Thyroid gland (tissue), 4 donors: ENCODE data around the gene FADS6. TPM values are rescaled to one million over a fixed set of nuclear protein-coding genes. Genes with fewer than 3 reads are reported as not detected.

Experiments
- DNase-seq, 2 donors: peaks; one replicate each; pipeline ENCODE4 v3.0.0-alpha.2; 2019
- H3K27ac ChIP-seq, 3 donors: fragments of 200-600 bp; sonication (generic); 1 replicate in 2 of 3; 2 replicates in 1 of 3; pipeline ENCODE4 v1.5.1; 2016 to 2019; ENCODE audit warnings: mild to moderate bottlenecking in 1 of 3, moderate library complexity in 1 of 3
- H3K27me3 ChIP-seq: fragments of 200-600 bp; sonication (generic); one replicate; pipeline ENCODE4 v1.5.1; 2019
- H3K36me3 ChIP-seq, 2 donors: fragments of 200-600 bp; sonication (generic); one replicate each; pipeline ENCODE4 v1.5.1; 2016 to 2019
- H3K4me1 ChIP-seq, 2 donors: fragments of 200-600 bp; sonication (generic); one replicate each; pipeline ENCODE4 v1.5.1; 2017 to 2019
- H3K4me3 ChIP-seq, 3 donors: fragments of 200-600 bp; sonication (generic); replicated peaks in 1 of 3; 1 replicate in 2 of 3; 2 replicates in 1 of 3; pipeline ENCODE4 v1.5.1; 2016; ENCODE audit warnings: mild to moderate bottlenecking in 1 of 3
- H3K9me3 ChIP-seq: fragments of 200-600 bp; sonication (generic); one replicate; pipeline ENCODE4 v1.5.1; 2017
- CTCF ChIP-seq, 6 experiments: fragments of 200-600 bp in 3 of 6; fragments of 450-650 bp in 3 of 6; sonication (generic) in 3 of 6; IDR thresholded peaks; one replicate each; pipeline ENCODE4 v1.5.1; 2016 to 2019; ENCODE audit warnings: antibody characterized with exemption in 6 of 6, mild to moderate bottlenecking in 2 of 6, inconsistent platforms in 1 of 6, moderate library complexity in 1 of 6
- POLR2A ChIP-seq, 2 donors: fragments of 450-650 bp; IDR thresholded peaks; one replicate each; pipeline ENCODE4 v1.6.1; 2017; ENCODE audit warnings: antibody characterized with exemption in 2 of 2, mild to moderate bottlenecking in 2 of 2, moderate library complexity in 1 of 2
- WGBS, 2 donors: methylation state at CpG; one replicate each; pipeline ENCODE4 v1.1.5; 2017; 5-methylcytosine and 5-hydroxymethylcytosine counted together
- intact Hi-C: fragments of 100-400 bp; cut with DNase I; formaldehyde crosslinking; loops from one replicate; pipeline ENCODE4 v1.15.1; 2023
- total RNA-seq, 4 donors: library from RNA; depleted of rRNA; stranded (reverse); fragments of >200 nt; gene quantifications; one replicate each; pipeline ENCODE4 v1.2.3, GENCODE V29; 2016

Gene FADS6
- total RNA-seq, 4 donors from 2014 or later = not detected

GRCh38 chr17:74860872-74861661, 32.4 kb downstream of the FADS6 start:
- Histone ChIP-seq H3K36me3 (no peaks in the 10 kb centered on the region), H3K27ac (peak overlapping the region; percentile 22 to 78 (median 38)), H3K4me1 (peaks cover 21 to 45% of the 10 kb centered on the region in 2 donors), H3K9me3 (no peaks in the 10 kb centered on the region), H3K27me3 (peaks cover 3% of the 10 kb centered on the region), H3K4me3 (peak overlapping the region; percentile 57 to 71 (median 59))
- peak in 1 of 2 donors; percentile 17 for DNase-seq
- no peak for TF ChIP-seq POLR2A (IDR thresholded peaks at IDR 0.05)
- TF ChIP-seq CTCF (IDR thresholded peaks at IDR 0.05) = no peak
- WGBS, 2 donors = 1 to 4% methylated on average over 12 to 28 of the region's 96 CpGs
- intact Hi-C loops = no loop called here

DNA sequence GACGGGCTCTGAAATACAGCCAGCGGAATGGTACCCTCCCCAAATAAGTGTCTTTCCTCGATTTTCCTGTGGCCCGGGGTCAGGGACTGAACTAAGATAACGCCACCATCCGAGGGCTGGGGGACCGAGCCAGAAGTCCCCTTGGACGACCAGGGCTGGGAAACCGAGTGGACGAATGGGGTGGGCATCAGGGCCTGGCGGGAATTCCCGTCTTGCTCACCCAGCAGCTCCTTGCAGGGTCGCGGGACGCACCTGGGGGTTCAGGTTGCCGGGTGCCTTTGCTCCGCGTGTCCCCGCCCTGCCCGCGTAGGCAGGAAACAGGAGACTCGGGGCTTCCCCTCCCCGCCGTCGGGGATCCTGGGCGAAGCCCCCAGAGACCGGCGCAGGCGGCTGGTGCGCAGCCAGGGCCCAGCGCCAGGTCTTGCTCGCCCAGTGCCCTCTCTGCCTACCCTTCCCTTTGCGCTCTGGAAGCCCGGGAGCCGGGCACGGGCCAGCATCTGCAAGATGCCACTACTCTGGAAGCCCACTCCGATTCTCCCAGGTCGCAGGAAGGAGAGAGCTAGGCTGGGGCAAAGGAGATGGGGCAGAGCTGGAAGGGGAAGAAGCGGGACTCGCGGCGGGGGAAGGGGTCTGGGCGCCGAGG, 33.1 kb downstream of the FADS6 start:
- Histone ChIP-seq H3K36me3 (no peaks in the 10 kb centered on the region), H3K4me1 (peaks cover 21 to 47% of the 10 kb centered on the region in 2 donors), H3K9me3 (no peaks in the 10 kb centered on the region), H3K27ac (peak overlapping the region; percentile 22 to 78 (median 38)), H3K4me3 (peak overlapping the region; percentile 57 to 71 (median 59)), H3K27me3 (peaks cover 3% of the 10 kb centered on the region)
- DNase-seq = peak; percentile 50 to 65
- 3 to 6% methylated on average over 20 to 34 of the region's 44 CpGs for WGBS, 2 donors
- intact Hi-C loops = no loop called here
- TF ChIP-seq CTCF (IDR thresholded peaks at IDR 0.05) = no peak
- TF ChIP-seq POLR2A (IDR thresholded peaks at IDR 0.05) = no peak

- peak; percentile 48 to 51 for DNase-seq
- 1 to 2% methylated on average over 14 to 28 of the region's 72 CpGs for WGBS, 2 donors
- intact Hi-C loops = no loop called here
- Histone ChIP-seq H3K27me3 (peaks cover 3% of the 10 kb centered on the region), H3K27ac (peak within 1 kb of the TSS; percentile 26 to 78 (median 58)), H3K9me3 (no peaks in the 10 kb centered on the region), H3K4me3 (peak within 1 kb of the TSS; percentile 57 to 71 (median 59)), H3K4me1 (peaks cover 21 to 44% of the 10 kb centered on the region in 2 donors), H3K36me3 (no peaks in the 10 kb centered on the region)
- TF ChIP-seq CTCF (IDR thresholded peaks at IDR 0.05) (peak in 3 of 6 experiments; percentile 40 to 78 (median 47)), POLR2A (IDR thresholded peaks at IDR 0.05) (no peak)
These were observed 33.8 kb downstream of the FADS6 start, which contains the start of gene GRIN2C for GRCh38 chr17:74859459-74860228. TSS of gene GRIN2C (minus strand) at chr17:74859885. CDS start at chr17:74855092, 4,793 bp downstream.

DNA sequence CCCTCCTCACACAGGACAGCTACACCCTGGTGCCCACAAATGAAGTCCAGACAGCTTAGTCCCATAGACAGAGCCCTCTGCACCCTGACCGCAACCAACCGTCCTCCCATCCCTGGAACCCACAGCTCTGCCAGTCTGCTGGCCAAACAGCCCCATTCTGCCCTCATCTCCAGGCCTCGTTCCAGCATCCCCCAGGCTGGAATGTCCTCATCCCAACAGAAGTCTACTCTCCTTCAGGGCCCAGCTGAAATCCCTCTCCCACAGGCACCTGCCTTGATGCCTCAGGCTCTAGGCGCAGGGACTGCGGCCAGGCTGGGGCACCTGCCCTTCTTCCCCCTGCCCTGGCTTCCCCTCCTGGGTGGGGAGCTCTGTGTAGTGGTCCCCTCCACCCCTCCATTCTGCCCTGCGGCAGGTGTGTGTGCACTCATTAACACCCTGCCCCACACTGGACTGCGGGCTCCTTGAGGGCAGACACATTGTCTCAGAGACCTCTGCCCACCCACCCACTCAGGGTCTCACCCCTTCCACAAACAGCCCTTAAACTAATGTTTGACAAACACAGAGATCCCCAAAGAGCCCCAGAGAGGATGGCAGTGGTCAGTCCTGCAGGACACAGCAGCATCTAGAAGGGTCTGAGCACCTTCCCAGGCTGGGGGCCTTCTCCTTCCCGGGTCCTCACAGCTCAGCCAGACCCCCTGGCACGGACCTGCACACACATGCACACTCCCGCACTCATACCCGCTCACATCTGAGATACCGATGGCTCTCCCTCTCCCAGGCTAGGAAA, 34.6 kb downstream of the FADS6 start:
- intact Hi-C loops = no loop called here
- Histone ChIP-seq H3K9me3 (no peaks in the 10 kb centered on the region), H3K27me3 (peaks cover 3% of the 10 kb centered on the region), H3K27ac (peak overlapping the region; percentile 26 to 78 (median 58)), H3K4me3 (peak overlapping the region in 1 of 3 donors; percentile 57), H3K4me1 (peaks cover 21 to 43% of the 10 kb centered on the region in 2 donors), H3K36me3 (no peaks in the 10 kb centered on the region)
- DNase-seq = peak in 1 of 2 donors; percentile 36
- TF ChIP-seq POLR2A (IDR thresholded peaks at IDR 0.05) = no peak
- no peak for TF ChIP-seq CTCF (IDR thresholded peaks at IDR 0.05)
- WGBS, 2 donors = 57 to 71% methylated on average over 10 to 12 of the region's 12 CpGs
